Psoas muscle (tissue), 8 donors: Measurements from ENCODE around the gene ACVR1B. TPM values are rescaled to one million over a fixed set of nuclear protein-coding genes. Genes with fewer than 3 reads are reported as not detected.
A peak's percentile ranks its signal among the peaks of the same experiment; 100 is the strongest.
"Not testable (repeated sequence)": the region's sequence is repeated elsewhere in the genome, so short reads cannot be mapped to it uniquely, and the experiment has no call there.

Experiments used
- ATAC-seq, 4 donors: fragments of 200-7000 bp; cut with Tn5 transposase; one replicate each; pipeline ENCODE4 v1.9.1; 2020; ENCODE audit warnings: moderate library complexity in 3 of 4, mild to moderate bottlenecking in 2 of 4
- DNase-seq, 2 donors: peaks; one replicate each; pipeline ENCODE4 v3.0.0-alpha.2; 2020
- H3K27ac ChIP-seq: fragments of 200-600 bp; one replicate; pipeline ENCODE4 v1.8.0; 2022
- H3K27me3 ChIP-seq, 3 donors: fragments of 200-600 bp in 1 of 3; one replicate each; pipeline versions ENCODE4 v1.6.1 to v1.8.0; 2013 to 2022; ENCODE audit warnings: low read length in 2 of 3, mild to moderate bottlenecking in 2 of 3, moderate library complexity in 1 of 3; ENCODE audit not compliant: insufficient read depth in 3 of 3
- H3K36me3 ChIP-seq, 2 donors: fragments of 200-600 bp in 1 of 2; one replicate each; pipeline versions ENCODE4 v1.6.1 to v1.8.0; 2013 to 2022; ENCODE audit warnings: low read depth in 1 of 2, mild to moderate bottlenecking in 1 of 2, moderate library complexity in 1 of 2; ENCODE audit not compliant: insufficient read depth in 1 of 2
- H3K4me1 ChIP-seq: fragments of 200-600 bp; one replicate; pipeline ENCODE4 v1.8.0; 2022
- H3K4me3 ChIP-seq: fragments of 200-600 bp; one replicate; pipeline ENCODE4 v1.8.0; 2022; ENCODE audit warnings: mild to moderate bottlenecking
- H3K9me3 ChIP-seq: fragments of 200-600 bp; one replicate; pipeline ENCODE4 v1.8.0; 2022
- CTCF ChIP-seq: fragments of 200-600 bp; IDR thresholded peaks from one replicate; pipeline ENCODE4 v1.8.0; 2022; ENCODE audit warnings: antibody characterized with exemption
- WGBS, 3 donors: extraction: QIAGEN DNeasy Blood & Tissue Kit; methylation state at CpG; one replicate each; pipeline versions ENCODE4 v1.1.6 to v1.1.7; 2013; 5-methylcytosine and 5-hydroxymethylcytosine counted together
- intact Hi-C, 2 donors: fragments of 100-400 bp; cut with DNase I; formaldehyde crosslinking; loops; one replicate each; pipeline versions ENCODE4 v1.11.0 to v1.14.2; 2022
- polyA plus RNA-seq, 3 donors: library from polyadenylated mRNA; stranded (reverse); fragments of 200-250 nt; gene quantifications; one replicate each; pipeline ENCODE4 v1.2.3, GENCODE V29; 2013
- total RNA-seq, 4 donors: library from RNA; stranded (reverse); fragmentation: NEBNext Ultra II Directional in 2 of 4; extraction: Animal tissue kit (Norgen Biotek cat#: 25700) in 2 of 4; gene quantifications; one replicate each; pipeline versions ENCODE4 v1.2.1 to v1.2.4, GENCODE V29; 2021 to 2023
- donor health status: healthy with polysubstance abuse.
- donor health status: DM: no; HTN: no; CAD: no; lungs with moderate emphysema.
- donor health status: Bipolar disorder and iron deficiency.
- donor health status: healthy.
- donor health status: DM: yes; HTN: yes; CAD: no.
- donor health status: DM: no; HTN: no; CAD: no.
- donor health status: DM: no; HTN: no; CAD: no.
- donor health status: DM: yes; HTN: yes; CAD: no.

Gene ACVR1B
- total and polyA plus RNA-seq, 7 donors: 5.8 to 16.6 (median 12.7) TPM

- intact Hi-C loops: loop anchor here in 1 of 2 donors (5.0 kb wide), 1 partner anchor 35 kb away; no protein-coding TSS in a partner anchor
Observed at GRCh38 chr12:51977320-51977753, 25.8 kb downstream of the ACVR1B start.

GRCh38 chr12:51979306-51979705, 27.8 kb downstream of the ACVR1B start:
- WGBS, 3 donors: 93 to 95% (median 94%) methylated on average over 5 of the region's 5 CpGs
- not testable (repeated sequence) for H3K27me3 ChIP-seq, H3K9me3 ChIP-seq, H3K4me3 ChIP-seq, DNase-seq, H3K4me1 ChIP-seq, H3K27ac ChIP-seq, ATAC-seq
- peaks cover 9 to 79% of the 10 kb centered on the region in 2 donors for H3K36me3 ChIP-seq
- intact Hi-C loops: loop anchor here in 1 of 2 donors (5.0 kb wide), 1 partner anchor 37 kb away; no protein-coding TSS in a partner anchor

More at GRCh38 chr12:51977320-51977753, 25.8 kb downstream of the ACVR1B start:
- H3K4me3 ChIP-seq: no peak overlapping the region
- no peaks in the 10 kb centered on the region for H3K9me3 ChIP-seq
- no peak for TF ChIP-seq CTCF
- no peak for DNase-seq
- no peak for ATAC-seq
- no peak overlapping the region for H3K27ac ChIP-seq
- peaks cover 25% of the 10 kb centered on the region for H3K4me1 ChIP-seq
- H3K36me3 ChIP-seq: peaks cover 8 to 59% of the 10 kb centered on the region in 2 donors
- WGBS, 3 donors: 92 to 97% (median 96%) methylated on average over 8 of the region's 8 CpGs
- no peaks in the 10 kb centered on the region for H3K27me3 ChIP-seq

- ATAC-seq: peak; percentile 84 to 96 (median 92)
- H3K36me3 ChIP-seq: peaks cover 9 to 86% of the 10 kb centered on the region in 2 donors
- no peaks in the 10 kb centered on the region for H3K9me3 ChIP-seq
- no peaks in the 10 kb centered on the region for H3K4me1 ChIP-seq
- peak; percentile 55 to 74 for DNase-seq
- H3K4me3 ChIP-seq: no peak overlapping the region
- intact Hi-C loops: loop anchor here (2.0 to 5.0 kb wide), 2 partner anchors 85 to 88 kb away; no protein-coding TSS in a partner anchor
- H3K27ac ChIP-seq: no peak overlapping the region
- 50 to 56% (median 53%) methylated on average over 7 of the region's 7 CpGs for WGBS, 3 donors
- no peaks in the 10 kb centered on the region for H3K27me3 ChIP-seq
- peak; percentile 98 for TF ChIP-seq CTCF
Observed at GRCh38 chr12:51980051-51980808, 28.7 kb downstream of the ACVR1B start.

- no peak for TF ChIP-seq CTCF
- WGBS, 3 donors: 87 to 93% (median 90%) methylated on average over 10 of the region's 10 CpGs
- no peaks in the 10 kb centered on the region for H3K27me3 ChIP-seq
- no peak overlapping the region for H3K4me3 ChIP-seq
- H3K4me1 ChIP-seq: no peaks in the 10 kb centered on the region
- no peak overlapping the region for H3K27ac ChIP-seq
- ATAC-seq: no peak
- no peak for DNase-seq
- H3K9me3 ChIP-seq: no peaks in the 10 kb centered on the region
- H3K36me3 ChIP-seq: peaks cover 9 to 86% of the 10 kb centered on the region in 2 donors
- intact Hi-C loops: loop anchor here (2.0 to 5.0 kb wide), 2 partner anchors 86 to 88 kb away; no protein-coding TSS in a partner anchor
Observed at GRCh38 chr12:51980809-51981127, 29.3 kb downstream of the ACVR1B start.

GRCh38 chr12:51984657-51985056, 33.2 kb downstream of the ACVR1B start:
- no peaks in the 10 kb centered on the region for H3K9me3 ChIP-seq
- H3K4me3 ChIP-seq: no peak overlapping the region
- intact Hi-C loops: loop anchor here in 1 of 2 donors (5.0 kb wide), 1 partner anchor 92 kb away; no protein-coding TSS in a partner anchor
- no peak for DNase-seq
- peaks cover 4 to 79% of the 10 kb centered on the region in 2 donors for H3K36me3 ChIP-seq
- no peak for ATAC-seq
- no peak overlapping the region for H3K27ac ChIP-seq
- H3K4me1 ChIP-seq: no peaks in the 10 kb centered on the region
- H3K27me3 ChIP-seq: no peaks in the 10 kb centered on the region
- TF ChIP-seq CTCF: no peak
- WGBS, 3 donors: 62 to 78% (median 63%) methylated on average over 6 of the region's 6 CpGs
